GM18520 (cell line): ENCODE measurements around the gene RBM18.

Experiments
- ATAC-seq: cut with Tn5 transposase; IDR thresholded peaks from one replicate; pipeline ENCODE4 v1.9.1; 2021; ENCODE audit not compliant: unreplicated experiment

RBM18 gene, protein sequence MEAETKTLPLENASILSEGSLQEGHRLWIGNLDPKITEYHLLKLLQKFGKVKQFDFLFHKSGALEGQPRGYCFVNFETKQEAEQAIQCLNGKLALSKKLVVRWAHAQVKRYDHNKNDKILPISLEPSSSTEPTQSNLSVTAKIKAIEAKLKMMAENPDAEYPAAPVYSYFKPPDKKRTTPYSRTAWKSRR

DNA sequence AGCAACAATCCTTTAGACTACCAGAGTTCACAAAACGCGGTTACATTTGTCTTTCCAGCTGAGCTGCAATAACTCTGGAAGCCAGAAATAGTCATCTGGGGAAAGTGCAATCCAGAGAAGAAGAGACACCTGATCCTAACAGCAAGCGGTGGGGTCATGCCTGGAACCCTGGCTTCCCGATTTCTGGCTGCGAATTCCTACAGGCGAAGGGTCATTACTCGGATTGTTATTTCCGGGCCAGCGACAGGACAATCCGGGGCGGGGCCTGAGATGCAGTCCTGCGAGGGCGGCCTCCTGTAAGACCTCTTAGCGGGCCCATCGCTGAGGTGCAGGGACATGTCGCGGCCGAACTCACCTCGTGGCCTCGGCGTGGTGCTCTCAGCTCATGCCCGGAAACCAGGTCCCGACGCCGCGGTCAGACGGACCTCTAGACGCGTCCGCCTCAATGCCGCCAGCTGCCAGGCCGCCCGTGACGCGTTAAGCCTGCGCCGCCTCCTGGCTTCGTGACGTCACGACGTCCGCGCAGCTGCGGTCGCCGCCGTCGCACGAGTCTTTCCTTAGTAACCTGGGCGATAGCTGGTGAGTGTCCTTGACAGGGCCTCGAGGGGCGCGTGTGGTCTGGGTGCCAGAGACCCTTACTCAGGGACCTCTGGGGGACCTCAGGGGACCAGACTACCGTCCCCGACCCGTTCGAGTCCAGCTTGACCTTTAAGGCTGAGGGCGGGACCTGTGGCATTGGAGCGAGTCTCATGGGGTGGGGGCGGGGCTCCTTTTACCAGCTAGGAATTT is at the start of gene RBM18, which contains the start of gene MRRF:
Gene RBM18, minus strand, starts transcription at position 481 of the 789 bp plus-strand sequence. CDS start 3,348 bp downstream, outside the sequence.
Gene MRRF, plus strand, starts transcription at position 523 of the 789 bp plus-strand sequence. CDS start 6,010 bp downstream, outside the sequence.
- ATAC-seq = peak; percentile 83

DNA sequence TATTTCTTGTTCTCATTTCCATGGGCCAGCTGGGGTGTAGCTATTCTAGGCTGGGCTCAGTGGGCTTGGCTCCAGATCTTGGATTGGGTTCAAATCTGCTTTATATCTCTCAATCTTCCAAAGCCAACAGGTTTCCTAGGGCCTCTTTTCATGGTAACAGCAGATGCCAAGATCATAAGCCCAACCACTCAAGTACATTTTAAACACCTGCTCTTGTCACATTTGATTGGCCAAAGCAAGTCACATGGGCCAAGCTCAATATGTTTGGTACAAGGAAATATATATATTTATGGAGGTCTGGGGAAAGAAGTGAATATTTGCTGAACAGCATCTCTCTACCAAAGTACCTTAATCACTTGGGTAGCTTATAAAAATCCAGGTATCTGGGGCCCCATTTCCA is 49.5 kb upstream of the RBM18 start:
- ATAC-seq = no peak

DNA sequence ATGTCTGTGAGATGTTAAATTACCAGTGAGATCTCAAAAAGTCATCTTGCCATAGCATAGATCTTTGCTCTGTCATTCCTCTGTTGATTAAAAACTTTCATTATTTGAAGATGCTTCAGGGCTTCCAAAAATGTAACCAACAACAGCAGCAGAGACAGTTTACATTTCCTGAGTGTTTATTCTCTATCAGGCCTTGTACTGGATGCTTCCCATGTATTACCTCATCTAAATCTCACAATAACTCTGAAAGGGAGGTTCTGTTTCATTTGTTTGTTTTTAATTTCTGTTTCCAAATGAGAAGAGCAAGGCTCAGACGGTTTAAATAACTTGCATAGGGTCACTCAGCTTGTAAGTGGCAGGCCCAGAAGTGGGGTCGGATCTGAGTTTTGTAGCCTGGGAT is 45.2 kb upstream of the RBM18 start:
- no peak for ATAC-seq

DNA sequence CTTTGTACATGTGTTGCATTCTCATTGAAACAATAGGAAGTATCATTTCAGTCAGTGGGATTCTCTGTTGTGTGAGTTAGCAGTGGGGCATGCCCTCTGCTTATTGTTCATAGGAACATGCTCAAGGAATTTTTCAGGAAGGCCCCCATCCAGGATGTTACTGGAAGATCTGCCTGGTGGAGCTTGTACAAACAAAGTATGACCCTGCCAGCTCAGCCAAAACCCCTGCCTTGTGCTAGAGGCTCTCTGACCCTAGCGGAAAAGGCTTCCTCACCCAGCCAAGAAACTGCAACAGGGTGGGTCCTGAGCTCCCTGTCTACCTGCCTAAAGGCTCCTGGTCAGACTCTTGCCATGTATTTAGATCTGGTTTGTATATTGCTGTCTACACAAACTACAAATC is 43.3 kb upstream of the RBM18 start:
- no peak for ATAC-seq

DNA sequence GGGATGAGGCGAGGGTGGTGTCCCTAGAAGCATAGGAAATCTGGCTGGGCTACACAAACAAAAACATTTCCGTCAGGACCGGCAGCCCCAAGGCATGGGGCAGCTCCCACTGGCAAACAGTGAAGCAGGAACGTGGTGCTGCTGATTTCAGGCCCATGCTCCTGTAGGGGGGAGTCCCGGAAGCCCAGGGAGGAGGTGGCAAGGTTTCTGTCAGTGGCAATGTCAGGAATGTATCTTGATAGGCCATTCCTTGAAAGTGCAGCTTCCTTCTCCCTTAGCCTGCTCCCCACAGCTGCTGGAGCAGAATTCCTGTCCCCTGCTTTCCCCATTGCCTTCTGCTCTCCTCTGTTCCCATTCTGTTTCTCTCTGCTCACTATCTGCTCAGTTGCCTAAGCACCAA is 42.4 kb upstream of the RBM18 start:
- ATAC-seq = no peak

DNA sequence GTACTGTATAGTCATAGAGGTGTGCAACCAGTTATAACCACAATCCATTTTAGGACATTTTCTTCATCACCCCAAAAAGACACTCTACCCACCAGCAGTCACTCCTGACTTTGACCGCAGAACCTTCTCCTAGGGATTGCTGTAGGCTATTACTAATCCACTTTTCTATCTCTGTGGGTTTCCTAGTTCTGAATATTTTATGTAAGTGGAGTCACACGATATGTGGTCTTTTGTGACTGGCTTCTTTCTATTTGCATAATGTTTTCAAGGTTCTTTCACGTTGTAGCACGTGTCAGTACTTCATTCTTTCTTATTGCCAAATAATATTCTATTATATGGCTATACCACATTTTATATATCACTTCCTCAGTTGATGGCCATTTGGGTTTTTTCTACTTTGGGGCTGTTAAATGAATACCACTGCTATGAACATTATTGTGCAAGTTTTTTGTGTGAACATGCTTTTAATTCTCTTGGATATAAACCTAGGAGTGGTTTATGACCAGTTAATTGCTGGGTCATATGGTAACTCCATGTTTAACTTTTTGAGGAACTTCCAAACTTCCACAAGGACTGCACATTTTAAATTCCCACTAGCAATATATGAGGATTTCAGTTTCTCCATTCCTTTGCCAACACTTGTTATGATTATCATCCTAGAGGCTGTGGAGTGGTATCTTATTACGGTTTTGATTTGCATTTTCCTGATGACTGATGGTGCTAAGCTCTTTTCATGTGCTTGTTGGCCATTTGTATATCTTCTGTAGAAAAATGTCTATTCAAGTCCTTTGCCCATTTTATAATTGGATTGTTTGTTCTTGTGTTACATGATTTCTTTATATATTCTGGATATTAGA is 37.8 kb upstream of the RBM18 start:
- no peak for ATAC-seq

DNA sequence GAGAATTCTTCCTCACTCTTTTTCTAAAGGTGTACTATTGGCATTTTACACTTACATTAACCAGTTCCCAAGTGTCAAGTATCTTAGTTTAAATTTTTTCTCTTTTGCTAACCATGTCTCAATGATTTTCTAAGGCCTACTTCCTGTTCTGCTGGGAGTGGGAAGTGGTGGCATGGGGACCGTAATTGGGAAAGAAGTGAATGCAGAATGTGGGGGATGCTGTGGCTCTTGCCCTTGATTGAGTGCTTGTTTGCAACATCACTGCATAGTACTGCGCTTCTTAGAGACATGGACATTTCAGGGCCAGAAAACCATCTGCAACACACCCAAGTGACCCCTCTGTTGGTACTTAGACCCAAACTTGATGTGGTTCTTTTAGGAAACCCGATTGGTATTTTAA is 32.9 kb upstream of the RBM18 start:
- ATAC-seq = no peak

DNA sequence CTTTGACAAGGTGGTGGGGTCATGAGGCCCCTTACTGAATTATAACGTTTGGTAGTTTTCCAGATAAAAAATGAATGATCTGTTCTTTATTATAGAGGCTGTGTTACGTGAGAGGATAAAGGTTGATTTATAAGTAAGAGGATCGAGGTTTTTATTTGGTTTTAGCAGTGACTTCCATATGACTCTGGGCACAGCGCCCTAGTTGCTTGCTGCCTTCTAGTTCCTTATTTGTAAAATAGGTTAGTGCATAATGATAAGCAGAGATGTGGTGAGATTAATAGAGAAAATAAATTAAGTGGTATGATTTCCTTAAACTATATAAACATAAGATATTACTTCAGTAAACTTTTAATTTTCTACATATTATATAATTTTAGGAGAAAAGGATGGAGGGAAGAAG is 29.9 kb upstream of the RBM18 start:
- ATAC-seq = no peak

DNA sequence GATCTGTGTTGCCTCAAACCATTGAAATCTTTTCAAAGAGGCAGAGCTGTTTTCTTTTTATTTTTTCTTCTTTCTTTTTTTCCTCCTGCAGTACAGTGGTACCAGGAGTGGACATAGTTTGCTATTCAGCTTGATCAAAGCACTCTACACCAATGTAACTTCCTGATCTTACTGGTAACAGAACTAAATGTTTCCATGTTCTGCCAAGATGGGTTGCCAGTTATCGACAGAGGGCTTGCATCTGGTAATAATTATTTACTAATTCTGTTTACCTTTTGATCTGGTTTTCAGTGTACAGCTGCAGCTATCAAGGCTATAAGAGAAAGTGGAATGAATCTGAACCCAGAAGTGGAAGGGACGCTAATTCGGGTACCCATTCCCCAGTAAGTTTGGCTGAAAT is 26.8 kb upstream of the RBM18 start:
- no peak for ATAC-seq

DNA sequence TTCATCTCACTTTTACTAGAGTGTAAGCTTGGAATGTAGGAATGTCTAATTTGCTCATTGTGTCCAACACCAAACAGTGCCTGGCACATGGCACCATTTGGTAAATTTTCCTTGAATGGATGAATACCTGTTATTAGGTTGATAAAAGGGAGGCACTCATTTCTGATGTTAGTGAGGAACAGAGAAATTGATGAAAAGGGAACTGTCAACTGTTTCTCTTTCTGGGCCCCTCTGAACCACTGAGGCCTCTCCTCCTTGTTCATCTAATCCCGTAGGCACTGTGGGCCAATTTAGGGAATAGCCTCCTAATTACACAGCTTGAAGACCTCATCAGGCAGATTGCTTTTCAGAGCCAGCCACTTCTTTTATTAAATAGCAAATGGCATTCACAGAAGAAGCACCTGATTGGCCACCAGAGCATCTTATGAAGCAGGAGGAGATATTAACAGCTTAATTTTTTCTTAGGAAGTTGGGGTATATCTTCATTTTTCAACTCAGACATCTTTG is 22.6 kb upstream of the RBM18 start:
- no peak for ATAC-seq

DNA sequence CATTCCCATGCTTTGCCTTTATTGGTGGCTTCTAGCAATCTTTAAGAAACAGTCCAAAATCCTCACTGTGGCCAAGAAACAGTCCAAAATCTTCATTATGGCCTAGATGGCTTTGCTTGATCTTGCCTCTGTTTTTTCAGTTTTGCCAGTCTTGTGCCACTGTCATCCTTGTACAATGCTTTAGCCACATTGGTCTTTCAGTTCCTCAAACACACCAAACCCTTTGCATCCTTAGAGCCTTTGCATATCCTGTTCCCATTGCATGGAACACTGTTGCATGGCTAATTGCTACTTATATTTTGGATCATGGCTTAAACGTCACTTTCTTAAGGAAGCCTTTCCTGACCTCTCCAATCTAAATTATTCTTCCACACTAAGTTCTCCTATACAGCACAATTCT is 22.1 kb upstream of the RBM18 start:
- no peak for ATAC-seq

DNA sequence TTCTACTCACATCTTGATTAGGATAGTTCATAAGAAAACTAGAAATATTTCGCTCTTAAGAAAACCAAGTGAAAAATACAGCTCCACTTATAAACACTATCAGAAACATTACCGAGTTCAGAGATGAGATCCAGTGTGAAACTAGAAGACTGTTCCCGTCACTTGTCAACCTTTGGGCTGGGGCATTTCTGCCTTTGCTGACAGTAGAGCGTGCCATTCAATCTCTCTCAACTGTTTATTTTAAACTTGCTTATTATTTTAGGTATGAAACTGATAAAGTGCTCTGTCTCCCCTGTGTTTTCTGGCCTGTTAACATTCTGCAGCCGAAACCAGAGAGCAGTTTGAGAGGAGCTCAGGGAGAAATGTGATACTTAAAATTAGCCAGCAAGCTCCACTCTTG is 16.7 kb upstream of the RBM18 start:
- ATAC-seq = no peak

DNA sequence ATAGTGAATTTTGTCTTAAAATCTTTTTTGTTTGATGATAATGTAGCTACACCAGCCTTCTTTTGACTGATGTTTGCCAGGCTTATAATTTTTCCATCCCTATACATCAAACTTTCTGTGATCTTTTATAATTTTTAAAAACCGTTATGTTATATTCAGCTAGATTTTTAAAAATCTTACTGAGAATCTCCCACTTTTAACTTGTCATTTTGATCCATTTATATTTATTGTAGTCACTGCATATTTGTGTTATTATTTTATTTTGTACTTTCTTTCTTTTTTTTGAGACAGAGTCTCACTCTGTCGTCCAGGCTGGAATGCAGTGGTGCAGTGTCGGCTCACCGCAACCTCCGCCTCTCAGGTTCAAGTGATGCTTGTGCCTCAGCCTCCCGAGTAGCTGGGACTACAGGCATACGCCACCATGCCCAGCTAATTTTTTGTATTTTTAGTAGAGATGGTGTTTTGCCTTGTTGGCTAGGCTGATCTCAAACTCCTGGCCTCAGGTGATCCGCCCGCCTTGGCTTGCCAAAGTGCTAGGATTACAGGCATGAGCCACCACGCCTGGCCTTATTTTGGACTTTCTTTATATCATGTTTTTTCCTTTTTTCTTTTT is 12.8 kb upstream of the RBM18 start:
- ATAC-seq = no peak

DNA sequence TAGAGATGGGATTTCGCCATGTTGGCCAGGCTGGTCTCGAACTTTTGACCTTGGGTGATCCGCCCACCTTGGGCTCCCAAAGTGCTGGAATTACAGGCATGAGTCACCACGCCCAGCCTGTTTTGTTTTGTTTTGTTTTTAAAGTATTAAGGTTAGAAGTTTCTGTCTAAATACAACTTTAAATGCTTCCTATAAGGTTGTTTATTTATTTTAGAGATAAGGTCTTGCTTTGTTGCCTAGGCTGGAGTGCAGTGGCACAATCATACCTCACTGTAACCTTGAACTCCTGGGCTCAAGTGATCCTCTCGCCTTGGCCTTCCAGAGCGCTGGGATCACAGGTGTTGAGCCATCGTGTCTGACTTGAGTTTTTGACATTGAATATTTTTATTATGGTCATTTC is 11.5 kb upstream of the RBM18 start:
- ATAC-seq = no peak

DNA sequence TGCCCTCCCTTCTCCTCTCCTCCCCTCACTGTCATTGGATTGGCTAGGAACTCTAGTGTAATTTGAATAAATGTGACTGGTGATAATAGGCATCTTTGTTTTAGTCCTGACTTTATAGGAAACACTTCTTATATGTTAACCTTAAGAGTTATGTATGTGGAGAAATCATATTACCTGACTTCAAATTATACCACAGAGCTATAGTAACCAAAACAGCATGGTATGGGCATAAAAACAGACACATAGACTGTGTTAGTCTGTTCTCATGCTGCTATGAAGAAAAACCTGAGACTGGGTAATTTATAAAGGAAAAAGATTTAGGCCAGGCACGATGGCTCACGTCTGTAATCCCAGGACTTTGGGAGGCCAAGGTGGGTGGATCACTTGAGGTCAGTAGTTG is 9.4 kb upstream of the RBM18 start:
- ATAC-seq = no peak

DNA sequence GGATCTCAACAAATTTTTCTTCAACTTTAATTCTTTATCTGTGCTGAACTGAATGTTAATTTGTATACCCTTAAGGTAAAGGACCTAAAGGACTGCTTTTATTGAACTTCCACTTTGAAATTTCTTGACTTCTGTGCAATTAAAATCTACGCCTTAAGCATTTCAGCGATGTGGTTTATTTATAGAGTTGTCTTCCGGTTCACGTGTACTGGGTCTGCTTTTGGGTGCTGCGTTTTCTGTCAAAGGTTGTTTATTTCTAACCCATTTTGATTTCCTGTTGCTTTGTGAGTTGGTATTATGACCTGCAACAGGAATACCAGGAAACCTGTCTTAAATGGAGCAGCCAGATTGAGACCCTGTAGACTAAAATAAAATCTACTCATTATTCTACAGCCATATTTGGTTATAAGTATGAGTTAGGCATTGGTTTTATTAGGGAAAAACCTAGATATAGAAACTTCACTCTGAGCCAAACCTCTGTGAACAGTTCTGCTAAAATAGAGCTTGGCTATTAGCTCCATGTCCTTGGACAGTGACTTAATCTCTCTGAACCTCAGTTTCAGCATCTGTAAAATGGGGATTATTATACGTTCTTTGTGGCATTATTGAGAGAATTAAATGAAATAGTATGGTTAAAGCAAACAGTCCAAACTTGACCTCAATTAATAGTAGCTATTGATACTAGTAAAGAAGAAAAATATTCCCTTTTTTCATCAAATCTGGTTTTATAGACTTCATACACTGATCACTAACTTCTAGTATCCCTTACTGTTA is 3.6 kb upstream of the RBM18 start:
- no peak for ATAC-seq

DNA sequence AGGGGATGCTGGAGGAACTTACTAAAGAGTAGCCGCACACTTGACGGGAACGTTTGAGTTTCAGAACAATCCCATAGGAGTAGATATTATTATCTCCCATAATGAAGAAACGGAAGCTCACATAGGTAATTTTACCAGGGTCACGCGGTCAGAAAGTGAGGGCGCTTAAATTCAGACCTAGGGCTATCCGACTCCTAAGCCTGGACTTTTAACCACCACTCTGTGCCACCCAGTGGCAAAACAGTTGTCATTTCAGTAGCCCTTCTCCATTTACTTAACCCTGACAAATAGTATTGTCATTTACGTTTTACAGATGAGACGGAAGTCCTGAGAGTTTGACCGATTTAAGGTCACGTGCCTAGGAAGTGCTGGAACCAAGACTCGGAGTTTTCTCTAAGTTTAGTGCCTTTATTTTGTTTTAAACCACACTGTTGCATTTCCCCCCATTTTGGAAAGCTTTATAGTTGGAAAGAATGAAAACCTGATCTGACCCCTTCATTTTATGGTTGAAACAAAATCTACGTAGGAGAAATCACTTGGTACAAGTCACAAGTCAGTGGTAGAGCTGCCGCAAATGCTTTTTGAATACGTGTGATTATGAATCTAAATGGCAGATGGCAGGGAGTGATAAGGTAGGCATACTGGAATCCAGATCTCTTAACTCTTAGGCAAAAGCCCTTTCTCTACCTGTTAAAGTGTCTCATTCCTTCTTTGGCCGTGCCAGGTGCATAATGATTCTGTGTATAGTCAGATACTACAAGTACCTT is 692 bp upstream of the RBM18 start:
- peak; percentile 25 for ATAC-seq

DNA sequence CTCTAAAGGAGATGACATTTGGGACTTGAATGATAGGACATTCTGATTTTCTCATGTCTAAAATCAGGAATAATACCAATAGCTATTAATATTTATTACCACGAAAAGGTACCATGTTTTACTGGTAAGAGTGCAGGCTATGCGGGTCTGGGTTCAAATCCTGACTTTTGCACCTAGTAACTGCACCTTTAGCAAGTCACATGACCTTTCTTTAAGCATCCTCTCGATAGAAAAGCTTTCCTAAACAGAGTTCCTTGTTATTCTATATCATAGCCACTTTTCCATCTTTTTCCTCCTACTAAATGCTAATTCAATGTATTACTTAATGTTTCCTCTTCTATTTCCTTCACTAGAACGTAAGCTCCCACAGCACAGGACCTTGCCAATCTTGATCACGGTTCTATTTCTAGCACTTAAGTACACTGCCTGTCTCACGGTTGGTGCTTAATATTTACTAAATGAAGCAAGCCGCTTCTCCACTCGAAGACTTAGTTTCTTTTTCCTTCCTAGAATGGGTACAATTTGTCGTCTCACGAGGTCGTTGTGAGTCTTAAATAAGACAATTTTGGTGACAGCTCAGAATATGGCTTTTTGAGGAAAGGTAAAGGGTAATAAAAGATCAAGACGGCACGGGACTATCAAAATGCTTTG is 816 bp downstream of the RBM18 start:
- ATAC-seq = no peak

DNA sequence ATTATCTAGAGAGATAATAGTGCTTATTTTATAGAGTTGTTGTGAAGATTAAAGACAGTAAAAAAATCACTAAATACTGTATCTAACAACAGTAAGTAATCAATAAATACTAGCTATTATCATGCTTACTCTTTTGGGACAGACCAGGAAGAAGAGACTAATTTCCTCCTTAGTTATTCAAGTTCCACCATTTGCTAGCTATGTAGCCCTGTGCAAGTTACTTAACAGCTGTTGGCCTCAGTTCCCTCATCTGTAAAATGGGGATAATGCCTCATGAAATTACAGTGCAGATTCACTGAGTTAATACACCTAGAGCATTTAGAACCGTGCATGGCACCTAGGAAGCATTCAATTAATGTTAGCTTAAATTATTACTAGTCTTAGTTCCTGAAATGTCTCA is 2.6 kb downstream of the RBM18 start:
- ATAC-seq = no peak
